HCT116 (cell line): Measurements from ENCODE around the gene APOA1.

Experiments
- CEBPB ChIP-seq: IDR thresholded peaks from 2 replicates; pipeline ENCODE4 v1.6.1; 2012; ENCODE audit warnings: low read depth
- EZH2 ChIP-seq: fragments of 200-600 bp; sonication (generic); IDR thresholded peaks from 2 replicates; pipeline ENCODE4 v1.6.1; 2017; ENCODE audit warnings: antibody characterized with exemption, mixed run types
- EZH2phosphoT487 ChIP-seq: fragments of 200-600 bp; IDR thresholded peaks from 2 replicates; pipeline ENCODE4 v1.6.1; 2018; ENCODE audit warnings: antibody characterized with exemption, borderline replicate concordance
- JUND ChIP-seq: IDR thresholded peaks from 2 replicates; pipeline ENCODE4 v1.6.1; 2012
- POLR2A ChIP-seq: IDR thresholded peaks from 2 replicates; pipeline ENCODE4 v1.7.0; 2011; ENCODE audit warnings: borderline replicate concordance; ENCODE audit not compliant: insufficient read depth, insufficient read length; ENCODE audit errors: extremely low read depth
- POLR2AphosphoS5 ChIP-seq: IDR thresholded peaks from 2 replicates; pipeline ENCODE4 v1.6.1; 2011; ENCODE audit warnings: mild to moderate bottlenecking, low read depth, low read length, moderate library complexity
- RAD21 ChIP-seq: IDR thresholded peaks from 2 replicates; pipeline ENCODE4 v1.6.1; 2012; ENCODE audit warnings: low read depth, mild to moderate bottlenecking
- SP1 ChIP-seq: IDR thresholded peaks from 2 replicates; pipeline ENCODE4 v1.6.1; 2012; ENCODE audit warnings: low read depth
- TCF7L2 ChIP-seq: IDR thresholded peaks from 2 replicates; pipeline ENCODE4 v1.7.0; 2011; ENCODE audit warnings: borderline replicate concordance, inconsistent platforms; ENCODE audit not compliant: insufficient read depth, insufficient read length; ENCODE audit errors: extremely low read depth
- YY1 ChIP-seq: IDR thresholded peaks from 2 replicates; pipeline ENCODE4 v1.6.1; 2011; ENCODE audit warnings: low read length, low read depth, moderate library complexity, mild to moderate bottlenecking; ENCODE audit not compliant: insufficient replicate concordance; ENCODE audit errors: extremely low read depth
- TF ChIP-seq, protein P1 (sequence below), 3 experiments: fragments of 200-600 bp in 1 of 3; sonication (generic) in 1 of 3; IDR thresholded peaks in 2 of 3; conservative IDR thresholded peaks in 1 of 3; 2 replicates each; pipeline ENCODE4 v1.5.1; 2012 to 2017; ENCODE audit warnings: low read depth in 2 of 3, low read length in 2 of 3, antibody characterized with exemption in 1 of 3, borderline replicate concordance in 1 of 3, control low read depth in 1 of 3, mild to moderate bottlenecking in 1 of 3, mixed read lengths in 1 of 3, mixed run types in 1 of 3, moderate library complexity in 1 of 3; ENCODE audit not compliant: insufficient read depth in 1 of 3
- TF ChIP-seq, protein P2 (sequence below): IDR thresholded peaks from 2 replicates; pipeline ENCODE4 v1.6.1; 2012; ENCODE audit warnings: low read depth
- TF ChIP-seq, protein P3 (sequence below): IDR thresholded peaks from 2 replicates; pipeline ENCODE4 v1.6.1; 2011; ENCODE audit warnings: mild to moderate bottlenecking, low read length, moderate library complexity; ENCODE audit not compliant: insufficient replicate concordance; ENCODE audit errors: extremely low read depth

DNA sequence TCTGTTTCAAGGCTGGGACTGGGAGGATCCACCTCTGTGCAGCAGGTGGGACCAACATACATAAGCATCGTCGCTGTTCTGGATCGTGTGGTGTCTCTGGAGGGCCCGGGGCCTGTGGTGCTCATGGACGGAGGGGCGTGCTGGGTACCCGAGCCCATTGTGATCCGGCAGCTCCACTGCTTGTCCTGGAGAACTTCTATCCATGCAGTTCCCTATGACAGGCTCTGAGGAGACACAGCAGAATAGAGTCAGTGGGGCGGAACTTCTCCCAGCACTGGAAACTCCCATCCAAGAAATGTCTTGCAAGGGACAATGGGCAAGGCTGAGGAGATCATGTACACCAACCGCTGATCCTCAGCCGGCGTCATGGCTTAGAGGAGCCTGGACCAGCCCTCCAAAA lies 11.6 kb upstream of the APOA1 start:
- TF ChIP-seq, protein P1, sequence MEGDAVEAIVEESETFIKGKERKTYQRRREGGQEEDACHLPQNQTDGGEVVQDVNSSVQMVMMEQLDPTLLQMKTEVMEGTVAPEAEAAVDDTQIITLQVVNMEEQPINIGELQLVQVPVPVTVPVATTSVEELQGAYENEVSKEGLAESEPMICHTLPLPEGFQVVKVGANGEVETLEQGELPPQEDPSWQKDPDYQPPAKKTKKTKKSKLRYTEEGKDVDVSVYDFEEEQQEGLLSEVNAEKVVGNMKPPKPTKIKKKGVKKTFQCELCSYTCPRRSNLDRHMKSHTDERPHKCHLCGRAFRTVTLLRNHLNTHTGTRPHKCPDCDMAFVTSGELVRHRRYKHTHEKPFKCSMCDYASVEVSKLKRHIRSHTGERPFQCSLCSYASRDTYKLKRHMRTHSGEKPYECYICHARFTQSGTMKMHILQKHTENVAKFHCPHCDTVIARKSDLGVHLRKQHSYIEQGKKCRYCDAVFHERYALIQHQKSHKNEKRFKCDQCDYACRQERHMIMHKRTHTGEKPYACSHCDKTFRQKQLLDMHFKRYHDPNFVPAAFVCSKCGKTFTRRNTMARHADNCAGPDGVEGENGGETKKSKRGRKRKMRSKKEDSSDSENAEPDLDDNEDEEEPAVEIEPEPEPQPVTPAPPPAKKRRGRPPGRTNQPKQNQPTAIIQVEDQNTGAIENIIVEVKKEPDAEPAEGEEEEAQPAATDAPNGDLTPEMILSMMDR (IDR thresholded peaks at IDR 0.05 in 2 of 3, conservative IDR thresholded peaks at IDR 0.05 in 1 of 3; ENCODE audit: borderline replicate concordance in 1 of 3, insufficient read depth in 1 of 3, low read depth in 2 of 3, low read length in 2 of 3): no peak
- no peak for TF ChIP-seq RAD21
- TF ChIP-seq EZH2phosphoT487: no peak
- no peak for TF ChIP-seq TCF7L2
- no peak for TF ChIP-seq POLR2A
- no peak for TF ChIP-seq POLR2AphosphoS5
- TF ChIP-seq, protein P2, sequence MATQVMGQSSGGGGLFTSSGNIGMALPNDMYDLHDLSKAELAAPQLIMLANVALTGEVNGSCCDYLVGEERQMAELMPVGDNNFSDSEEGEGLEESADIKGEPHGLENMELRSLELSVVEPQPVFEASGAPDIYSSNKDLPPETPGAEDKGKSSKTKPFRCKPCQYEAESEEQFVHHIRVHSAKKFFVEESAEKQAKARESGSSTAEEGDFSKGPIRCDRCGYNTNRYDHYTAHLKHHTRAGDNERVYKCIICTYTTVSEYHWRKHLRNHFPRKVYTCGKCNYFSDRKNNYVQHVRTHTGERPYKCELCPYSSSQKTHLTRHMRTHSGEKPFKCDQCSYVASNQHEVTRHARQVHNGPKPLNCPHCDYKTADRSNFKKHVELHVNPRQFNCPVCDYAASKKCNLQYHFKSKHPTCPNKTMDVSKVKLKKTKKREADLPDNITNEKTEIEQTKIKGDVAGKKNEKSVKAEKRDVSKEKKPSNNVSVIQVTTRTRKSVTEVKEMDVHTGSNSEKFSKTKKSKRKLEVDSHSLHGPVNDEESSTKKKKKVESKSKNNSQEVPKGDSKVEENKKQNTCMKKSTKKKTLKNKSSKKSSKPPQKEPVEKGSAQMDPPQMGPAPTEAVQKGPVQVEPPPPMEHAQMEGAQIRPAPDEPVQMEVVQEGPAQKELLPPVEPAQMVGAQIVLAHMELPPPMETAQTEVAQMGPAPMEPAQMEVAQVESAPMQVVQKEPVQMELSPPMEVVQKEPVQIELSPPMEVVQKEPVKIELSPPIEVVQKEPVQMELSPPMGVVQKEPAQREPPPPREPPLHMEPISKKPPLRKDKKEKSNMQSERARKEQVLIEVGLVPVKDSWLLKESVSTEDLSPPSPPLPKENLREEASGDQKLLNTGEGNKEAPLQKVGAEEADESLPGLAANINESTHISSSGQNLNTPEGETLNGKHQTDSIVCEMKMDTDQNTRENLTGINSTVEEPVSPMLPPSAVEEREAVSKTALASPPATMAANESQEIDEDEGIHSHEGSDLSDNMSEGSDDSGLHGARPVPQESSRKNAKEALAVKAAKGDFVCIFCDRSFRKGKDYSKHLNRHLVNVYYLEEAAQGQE: no peak
- no peak for TF ChIP-seq EZH2
- TF ChIP-seq YY1: no peak
- no peak for TF ChIP-seq JUND
- TF ChIP-seq, protein P3, sequence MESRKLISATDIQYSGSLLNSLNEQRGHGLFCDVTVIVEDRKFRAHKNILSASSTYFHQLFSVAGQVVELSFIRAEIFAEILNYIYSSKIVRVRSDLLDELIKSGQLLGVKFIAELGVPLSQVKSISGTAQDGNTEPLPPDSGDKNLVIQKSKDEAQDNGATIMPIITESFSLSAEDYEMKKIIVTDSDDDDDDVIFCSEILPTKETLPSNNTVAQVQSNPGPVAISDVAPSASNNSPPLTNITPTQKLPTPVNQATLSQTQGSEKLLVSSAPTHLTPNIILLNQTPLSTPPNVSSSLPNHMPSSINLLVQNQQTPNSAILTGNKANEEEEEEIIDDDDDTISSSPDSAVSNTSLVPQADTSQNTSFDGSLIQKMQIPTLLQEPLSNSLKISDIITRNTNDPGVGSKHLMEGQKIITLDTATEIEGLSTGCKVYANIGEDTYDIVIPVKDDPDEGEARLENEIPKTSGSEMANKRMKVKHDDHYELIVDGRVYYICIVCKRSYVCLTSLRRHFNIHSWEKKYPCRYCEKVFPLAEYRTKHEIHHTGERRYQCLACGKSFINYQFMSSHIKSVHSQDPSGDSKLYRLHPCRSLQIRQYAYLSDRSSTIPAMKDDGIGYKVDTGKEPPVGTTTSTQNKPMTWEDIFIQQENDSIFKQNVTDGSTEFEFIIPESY: no peak
- no peak for TF ChIP-seq CEBPB
- TF ChIP-seq SP1: no peak
